Lower leg skin (tissue), 4 donors: ENCODE data around the gene ACACA. TPM values are rescaled to one million over a fixed set of nuclear protein-coding genes. Genes with fewer than 3 reads are reported as not detected.

Experiments used
- DNase-seq, 2 donors: peaks; one replicate each; pipeline ENCODE4 v3.0.0-alpha.2; 2019; ENCODE audit warnings: low spot score in 2 of 2
- H3K4me3 ChIP-seq: fragments of 200-600 bp; sonication (generic); 2 replicates; pipeline ENCODE4 v1.5.1; 2017; ENCODE audit warnings: mild to moderate bottlenecking, low read depth; ENCODE audit not compliant: poor library complexity, severe bottlenecking
- CTCF ChIP-seq, 3 donors: fragments of 450-650 bp; IDR thresholded peaks; one replicate each; pipeline ENCODE4 v1.5.1; 2016; ENCODE audit warnings: antibody characterized with exemption in 3 of 3, mild to moderate bottlenecking in 3 of 3, moderate library complexity in 2 of 3
- POLR2A ChIP-seq, 2 donors: fragments of 450-650 bp; IDR thresholded peaks; one replicate each; pipeline ENCODE4 v1.6.1; 2016 to 2017; ENCODE audit warnings: antibody characterized with exemption in 2 of 2, mild to moderate bottlenecking in 1 of 2, moderate library complexity in 1 of 2
- WGBS, 2 donors: methylation state at CpG; one replicate each; pipeline ENCODE4 v1.1.5; 2018; 5-methylcytosine and 5-hydroxymethylcytosine counted together
- intact Hi-C: fragments of 100-400 bp; cut with DNase I; formaldehyde crosslinking; loops from one replicate; pipeline ENCODE4 v1.15.0; 2023; ENCODE audit warnings: low total_unique reads
- total RNA-seq, 4 donors: library from RNA; depleted of rRNA; stranded (reverse); fragments of >200 nt; gene quantifications; one replicate each; pipeline ENCODE4 v1.1.0, GENCODE V29; 2016

Gene ACACA
- total RNA-seq, 4 donors from 2014 or later, result 24.2 to 35.7 (median 31.0) TPM

GRCh38 chr17:37438141-37438540, 31.5 kb upstream of the ACACA start:
- no peak for DNase-seq
- no peak overlapping the region for H3K4me3 ChIP-seq
- intact Hi-C loops, result no loop called here
- TF ChIP-seq POLR2A (IDR thresholded peaks at IDR 0.05) (no peak), CTCF (IDR thresholded peaks at IDR 0.05) (no peak)
- 67 to 76% methylated on average over 4 of the region's 4 CpGs for WGBS, 2 donors

GRCh38 chr17:37432671-37433070, 26.0 kb upstream of the ACACA start:
- intact Hi-C loops, result no loop called here
- no peak for DNase-seq
- H3K4me3 ChIP-seq, result no peak overlapping the region
- no peak for TF ChIP-seq CTCF (IDR thresholded peaks at IDR 0.05)
- TF ChIP-seq POLR2A (IDR thresholded peaks at IDR 0.05), result no peak
- 88 to 95% methylated on average over 2 of the region's 2 CpGs for whole genome bisulfite sequencing, 2 donors

DNA sequence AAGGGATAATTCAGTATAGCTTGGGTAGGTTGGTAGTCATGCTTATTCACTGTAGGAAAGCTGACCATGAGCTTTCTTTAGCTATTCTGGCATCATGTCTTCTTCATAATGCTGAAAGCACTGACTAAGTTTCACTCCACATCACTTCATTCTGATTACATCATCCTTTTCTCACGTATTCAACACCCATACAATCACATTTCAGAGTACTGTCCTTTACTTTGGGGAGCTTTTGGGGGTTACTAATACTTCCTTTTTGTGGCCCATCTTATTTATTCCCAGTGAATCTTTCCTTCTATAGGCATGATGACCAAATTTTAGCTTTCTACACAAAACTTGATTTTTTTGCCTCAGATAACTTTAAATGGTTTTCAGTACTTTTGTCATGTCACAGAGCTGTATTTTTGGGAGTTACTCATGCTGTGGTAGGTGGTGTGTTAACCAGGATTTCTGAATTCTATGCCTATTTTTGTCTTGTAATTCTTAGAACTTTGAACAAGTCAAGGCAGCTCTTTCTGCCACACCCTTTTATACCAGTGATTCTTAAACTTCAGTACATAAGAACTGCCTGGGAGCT, 23.5 kb upstream of the ACACA start:
- no peak for DNase-seq
- WGBS, 2 donors, result 23 to 32% methylated on average over 1 of the region's 1 CpG
- TF ChIP-seq POLR2A (IDR thresholded peaks at IDR 0.05), result no peak
- no peak for TF ChIP-seq CTCF (IDR thresholded peaks at IDR 0.05)
- H3K4me3 ChIP-seq, result no peak overlapping the region
- intact Hi-C loops, result no loop called here

DNA sequence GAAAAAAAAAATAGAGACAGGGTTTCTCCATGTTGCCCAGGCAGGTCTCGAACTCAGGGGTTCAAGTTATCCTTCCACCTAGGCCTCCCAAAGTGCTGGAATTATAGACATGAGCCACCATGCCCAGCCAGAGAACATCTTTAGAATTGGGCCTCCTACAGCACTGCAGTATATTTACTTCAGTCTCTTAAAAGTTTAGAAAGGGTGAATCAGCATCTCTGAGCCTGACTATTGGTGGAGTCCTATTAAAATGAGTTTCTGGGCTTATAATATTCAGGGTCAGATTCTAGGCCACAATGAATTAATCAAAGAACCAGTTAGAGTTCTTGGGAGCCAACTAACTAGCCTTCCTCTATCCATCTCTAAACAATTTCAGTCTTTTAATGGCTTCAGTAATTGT, 22.8 kb upstream of the ACACA start:
- 100% methylated on average over 1 of the region's 1 CpG for WGBS, 2 donors
- intact Hi-C loops, result no loop called here
- H3K4me3 ChIP-seq, result no peak overlapping the region
- no peak for TF ChIP-seq POLR2A (IDR thresholded peaks at IDR 0.05)
- no peak for TF ChIP-seq CTCF (IDR thresholded peaks at IDR 0.05)
- no peak for DNase-seq

GRCh38 chr17:37429039-37429438, 22.4 kb upstream of the ACACA start:
- 91 to 100% methylated on average over 3 of the region's 3 CpGs for WGBS, 2 donors
- H3K4me3 ChIP-seq, result no peak overlapping the region
- intact Hi-C loops, result no loop called here
- DNase-seq, result no peak
- TF ChIP-seq CTCF (IDR thresholded peaks at IDR 0.05) (no peak), POLR2A (IDR thresholded peaks at IDR 0.05) (no peak)

- H3K4me3 ChIP-seq, result no peak overlapping the region
- intact Hi-C loops, result no loop called here
- WGBS, 2 donors, result 92 to 95% methylated on average over 1 of the region's 1 CpG
- DNase-seq, result no peak
- TF ChIP-seq CTCF (IDR thresholded peaks at IDR 0.05) (no peak), POLR2A (IDR thresholded peaks at IDR 0.05) (no peak)
Measured at GRCh38 chr17:37425268-37425667, 18.6 kb upstream of the ACACA start.
